DOHH2 (cell line): Measurements from ENCODE around the gene CBARP.
"Not testable (repeated sequence)": the region's sequence is repeated elsewhere in the genome, so short reads cannot be mapped to it uniquely, and the experiment has no call there.

Experiments
- H3F3A ChIP-seq: fragments of 200-600 bp; sonication (generic), shearing (Covaris generic); 2 replicates; pipeline ENCODE4 v1.6.0; 2016; ENCODE audit warnings: antibody characterized with exemption, mild to moderate bottlenecking; ENCODE audit not compliant: control insufficient read depth, insufficient read depth
- H3K27ac ChIP-seq: fragments of 200-600 bp; sonication (generic); 2 replicates; pipeline ENCODE4 v1.5.1; 2014; ENCODE audit warnings: low read depth, mild to moderate bottlenecking, low read length, moderate library complexity
- H3K27me3 ChIP-seq: fragments of 200-600 bp; sonication (generic); 2 replicates; pipeline ENCODE4 v1.6.1; 2014; ENCODE audit warnings: mild to moderate bottlenecking, low read length, mixed read lengths; ENCODE audit not compliant: control insufficient read depth
- H3K36me3 ChIP-seq: fragments of 200-600 bp; sonication (generic); 2 replicates; pipeline ENCODE4 v1.6.1; 2014; ENCODE audit warnings: mild to moderate bottlenecking, low read length, moderate library complexity, mixed read lengths; ENCODE audit not compliant: control insufficient read depth
- H3K4me1 ChIP-seq: fragments of 200-600 bp; sonication (generic); 2 replicates; pipeline ENCODE4 v1.6.1; 2014; ENCODE audit warnings: mild to moderate bottlenecking, low read length, mixed read lengths; ENCODE audit not compliant: control insufficient read depth
- H3K4me2 ChIP-seq: fragments of 200-600 bp; sonication (generic); 2 replicates; pipeline ENCODE4 v1.6.0; 2014; ENCODE audit warnings: mild to moderate bottlenecking, low read length, moderate library complexity
- H3K4me3 ChIP-seq: fragments of 200-600 bp; sonication (generic); 2 replicates; pipeline ENCODE4 v1.5.1; 2014; ENCODE audit warnings: mild to moderate bottlenecking, low read length, mixed read lengths
- H3K79me2 ChIP-seq: fragments of 200-600 bp; sonication (generic); 2 replicates; pipeline ENCODE4 v1.6.1; 2014; ENCODE audit warnings: mild to moderate bottlenecking, low read length, mixed read lengths; ENCODE audit not compliant: control insufficient read depth
- H3K9me2 ChIP-seq: fragments of 200-600 bp; sonication (generic); replicated peaks from 2 replicates; pipeline ENCODE4 v1.6.1; 2014; ENCODE audit warnings: mild to moderate bottlenecking, low read length, mixed read lengths; ENCODE audit not compliant: control insufficient read depth
- H3K9me3 ChIP-seq: fragments of 200-600 bp; sonication (generic); 2 replicates; pipeline ENCODE4 v1.6.1; 2014; ENCODE audit warnings: antibody characterized with exemption, low read length, mixed read lengths; ENCODE audit not compliant: control insufficient read depth, insufficient read depth
- H4K20me1 ChIP-seq: fragments of 200-600 bp; sonication (generic); 2 replicates; pipeline ENCODE4 v1.6.0; 2014; ENCODE audit warnings: low read depth, mild to moderate bottlenecking, antibody characterized with exemption, low read length, moderate library complexity; ENCODE audit not compliant: control insufficient read depth, insufficient read depth
- EZH2phosphoT487 ChIP-seq: fragments of 200-600 bp; sonication (generic); IDR thresholded peaks from 2 replicates; pipeline ENCODE4 v1.6.1; 2017; ENCODE audit warnings: borderline replicate concordance, mild to moderate bottlenecking, antibody characterized with exemption, low read length, moderate library complexity, mixed read lengths
- TF ChIP-seq, protein P1 (sequence below): fragments of 200-600 bp; sonication (generic); IDR thresholded peaks from one replicate; pipeline ENCODE4 v1.5.1; 2014; ENCODE audit warnings: antibody characterized with exemption, mild to moderate bottlenecking, low read depth, low read length; ENCODE audit not compliant: poor library complexity, severe bottlenecking

The CBARP gene

GRCh38 chr19:1248139-1248785 is 10.5 kb upstream of the CBARP start, which contains the start of gene MIDN:
Gene MIDN, plus strand, starts transcription at chr19:1248583. Its CDS starts 1,714 bp downstream, at chr19:1250297.
- peak within 1 kb of the TSS; percentile 74 for H3K27ac ChIP-seq
- H3K4me3 ChIP-seq = peak within 1 kb of the TSS; percentile 83
- H3K79me2 ChIP-seq = peaks cover 60% of the 10 kb centered on the region
- no peaks in the 10 kb centered on the region for H3K27me3 ChIP-seq
- no peaks in the 10 kb centered on the region for H3K9me3 ChIP-seq
- H3K9me2 ChIP-seq = no peaks in the 10 kb centered on the region
- H3K36me3 ChIP-seq = peaks cover 58% of the 10 kb centered on the region
- peaks cover 11% of the 10 kb centered on the region for H3F3A ChIP-seq
- H3K4me2 ChIP-seq = peak within 1 kb of the TSS; percentile 91
- H4K20me1 ChIP-seq = no peaks in the 10 kb centered on the region
- peaks cover 48% of the 10 kb centered on the region for H3K4me1 ChIP-seq
- TF ChIP-seq EZH2phosphoT487 = no peak
- TF ChIP-seq, protein P1, sequence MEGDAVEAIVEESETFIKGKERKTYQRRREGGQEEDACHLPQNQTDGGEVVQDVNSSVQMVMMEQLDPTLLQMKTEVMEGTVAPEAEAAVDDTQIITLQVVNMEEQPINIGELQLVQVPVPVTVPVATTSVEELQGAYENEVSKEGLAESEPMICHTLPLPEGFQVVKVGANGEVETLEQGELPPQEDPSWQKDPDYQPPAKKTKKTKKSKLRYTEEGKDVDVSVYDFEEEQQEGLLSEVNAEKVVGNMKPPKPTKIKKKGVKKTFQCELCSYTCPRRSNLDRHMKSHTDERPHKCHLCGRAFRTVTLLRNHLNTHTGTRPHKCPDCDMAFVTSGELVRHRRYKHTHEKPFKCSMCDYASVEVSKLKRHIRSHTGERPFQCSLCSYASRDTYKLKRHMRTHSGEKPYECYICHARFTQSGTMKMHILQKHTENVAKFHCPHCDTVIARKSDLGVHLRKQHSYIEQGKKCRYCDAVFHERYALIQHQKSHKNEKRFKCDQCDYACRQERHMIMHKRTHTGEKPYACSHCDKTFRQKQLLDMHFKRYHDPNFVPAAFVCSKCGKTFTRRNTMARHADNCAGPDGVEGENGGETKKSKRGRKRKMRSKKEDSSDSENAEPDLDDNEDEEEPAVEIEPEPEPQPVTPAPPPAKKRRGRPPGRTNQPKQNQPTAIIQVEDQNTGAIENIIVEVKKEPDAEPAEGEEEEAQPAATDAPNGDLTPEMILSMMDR = peak; percentile 56

DNA sequence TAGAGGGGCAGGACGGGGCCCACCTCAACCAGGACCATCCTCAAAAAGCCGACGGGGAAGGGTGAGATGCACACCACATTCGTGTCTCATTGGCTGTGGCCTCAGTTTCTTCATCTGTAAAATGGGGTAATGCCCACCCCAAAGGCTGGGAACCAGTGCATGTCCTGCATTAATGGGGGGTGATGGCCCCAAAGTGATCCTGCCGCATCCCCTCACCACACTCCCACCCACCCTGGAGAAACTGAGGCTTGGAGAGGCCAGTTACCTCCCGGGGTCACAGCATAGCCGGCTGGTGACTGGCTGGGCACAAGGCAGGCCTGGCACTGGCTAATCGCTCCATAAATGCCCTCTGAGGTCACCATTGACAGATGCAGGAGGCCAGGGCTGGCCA is 9.9 kb upstream of the CBARP start:
- H3F3A ChIP-seq = peaks cover 15% of the 10 kb centered on the region
- peak overlapping the region; percentile 83 for H3K4me3 ChIP-seq
- H3K27me3 ChIP-seq = no peaks in the 10 kb centered on the region
- H3K27ac ChIP-seq = peak overlapping the region; percentile 74
- TF ChIP-seq, protein P1 = no peak
- TF ChIP-seq EZH2phosphoT487 = no peak
- H3K79me2 ChIP-seq = peaks cover 60% of the 10 kb centered on the region
- H3K9me2 ChIP-seq = no peaks in the 10 kb centered on the region
- no peaks in the 10 kb centered on the region for H4K20me1 ChIP-seq
- H3K4me2 ChIP-seq = peak overlapping the region; percentile 91
- peaks cover 53% of the 10 kb centered on the region for H3K36me3 ChIP-seq
- no peaks in the 10 kb centered on the region for H3K9me3 ChIP-seq
- H3K4me1 ChIP-seq = peaks cover 48% of the 10 kb centered on the region

- peaks cover 59% of the 10 kb centered on the region for H3K79me2 ChIP-seq
- H4K20me1 ChIP-seq, H3K27me3 ChIP-seq, H3K9me2 ChIP-seq, H3K9me3 ChIP-seq, H3K4me3 ChIP-seq, H3K4me2 ChIP-seq, H3K27ac ChIP-seq: not testable (repeated sequence)
- peaks cover 49% of the 10 kb centered on the region for H3K36me3 ChIP-seq
- peaks cover 12% of the 10 kb centered on the region for H3F3A ChIP-seq
- peaks cover 41% of the 10 kb centered on the region for H3K4me1 ChIP-seq
Measured at GRCh38 chr19:1246265-1247087, 8.7 kb upstream of the CBARP start.
